ENCODE measurements around the gene CLDN8.

DNA sequence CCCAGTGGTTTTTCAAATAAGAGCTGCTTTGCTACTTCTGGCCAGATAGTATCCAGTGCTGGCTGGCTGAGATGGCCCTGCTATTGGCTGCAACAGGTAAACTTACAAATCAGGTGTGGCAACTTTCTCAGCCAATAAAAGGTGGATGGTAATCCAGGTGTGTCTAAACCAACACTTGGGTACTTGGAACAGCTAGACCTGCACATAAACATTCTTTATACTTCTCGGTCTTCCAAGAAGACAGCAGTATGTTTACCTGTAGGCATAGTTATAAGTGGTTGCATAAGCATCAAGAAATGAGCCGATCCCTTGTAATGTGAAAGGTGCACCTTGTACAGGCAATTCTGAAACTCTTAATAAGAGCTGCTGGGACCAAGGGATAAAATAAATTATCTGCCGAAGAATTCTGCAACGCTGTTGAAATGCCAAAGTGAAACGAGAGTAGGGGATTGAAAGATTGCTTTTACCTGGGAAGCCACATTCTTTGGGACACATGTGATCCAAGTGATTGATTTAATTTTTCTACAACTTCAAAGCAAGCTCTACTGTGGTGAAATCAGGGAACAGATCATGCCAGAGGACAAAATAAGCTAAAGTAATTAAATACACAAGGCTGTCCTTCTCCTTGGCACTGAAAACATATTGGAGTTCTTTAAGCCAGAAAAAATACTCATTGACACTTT, at the start of gene CLDN8:
- TF ChIP-seq, protein P1, sequence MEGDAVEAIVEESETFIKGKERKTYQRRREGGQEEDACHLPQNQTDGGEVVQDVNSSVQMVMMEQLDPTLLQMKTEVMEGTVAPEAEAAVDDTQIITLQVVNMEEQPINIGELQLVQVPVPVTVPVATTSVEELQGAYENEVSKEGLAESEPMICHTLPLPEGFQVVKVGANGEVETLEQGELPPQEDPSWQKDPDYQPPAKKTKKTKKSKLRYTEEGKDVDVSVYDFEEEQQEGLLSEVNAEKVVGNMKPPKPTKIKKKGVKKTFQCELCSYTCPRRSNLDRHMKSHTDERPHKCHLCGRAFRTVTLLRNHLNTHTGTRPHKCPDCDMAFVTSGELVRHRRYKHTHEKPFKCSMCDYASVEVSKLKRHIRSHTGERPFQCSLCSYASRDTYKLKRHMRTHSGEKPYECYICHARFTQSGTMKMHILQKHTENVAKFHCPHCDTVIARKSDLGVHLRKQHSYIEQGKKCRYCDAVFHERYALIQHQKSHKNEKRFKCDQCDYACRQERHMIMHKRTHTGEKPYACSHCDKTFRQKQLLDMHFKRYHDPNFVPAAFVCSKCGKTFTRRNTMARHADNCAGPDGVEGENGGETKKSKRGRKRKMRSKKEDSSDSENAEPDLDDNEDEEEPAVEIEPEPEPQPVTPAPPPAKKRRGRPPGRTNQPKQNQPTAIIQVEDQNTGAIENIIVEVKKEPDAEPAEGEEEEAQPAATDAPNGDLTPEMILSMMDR (IDR thresholded peaks at IDR 0.05), result no peak
- TF ChIP-seq POLR2A (IDR thresholded peaks at IDR 0.05) (no peak), POLR2AphosphoS5 (IDR thresholded peaks at IDR 0.05) (peak; percentile 90)
